A204.1 (cell line): ENCODE data around the gene AK9.
"Not testable (repeated sequence)": the region's sequence is repeated elsewhere in the genome, so short reads cannot be mapped to it uniquely, and the experiment has no call there.

Source experiments
- FAIRE-seq: peaks from 2 replicates; lab custom pipeline; 2012; peaks lifted over from hg19 to GRCh38; lab: Jason Lieb, UNC

Gene AK9

GRCh38 chr6:109478841-109479624 is 212.0 kb downstream of the AK9 start:
- FAIRE-seq, result no peak

DNA sequence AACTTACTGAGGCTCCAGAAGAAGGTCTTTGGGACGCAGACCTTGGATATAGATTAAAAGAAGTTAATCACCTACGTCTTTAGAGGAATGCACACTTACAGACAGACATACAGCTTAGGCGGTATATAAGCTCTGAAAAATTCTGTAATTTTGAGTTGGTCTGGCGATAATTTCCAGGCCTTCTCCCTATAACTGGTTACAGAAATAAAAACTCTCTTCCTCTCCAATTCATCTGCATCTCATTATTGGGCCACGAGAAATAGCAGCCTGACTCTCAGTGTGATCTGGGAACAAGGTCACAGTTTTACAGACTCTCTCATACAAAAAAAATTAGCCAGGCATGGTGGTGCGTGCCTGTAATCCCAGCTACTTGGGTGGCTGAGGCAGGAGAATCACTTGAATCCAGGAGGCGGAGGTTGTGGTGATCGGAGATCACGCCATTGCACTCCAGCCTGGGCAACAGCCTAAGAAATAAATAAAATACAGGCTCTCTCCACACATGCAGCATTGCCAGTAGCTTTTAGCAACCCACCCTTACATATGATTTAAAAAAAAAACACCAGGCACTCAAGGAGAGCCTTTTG is 212.7 kb downstream of the AK9 start:
- no peak for FAIRE-seq

- no peak for FAIRE-seq
Observed at GRCh38 chr6:109477725-109478124, 213.3 kb downstream of the AK9 start.

DNA sequence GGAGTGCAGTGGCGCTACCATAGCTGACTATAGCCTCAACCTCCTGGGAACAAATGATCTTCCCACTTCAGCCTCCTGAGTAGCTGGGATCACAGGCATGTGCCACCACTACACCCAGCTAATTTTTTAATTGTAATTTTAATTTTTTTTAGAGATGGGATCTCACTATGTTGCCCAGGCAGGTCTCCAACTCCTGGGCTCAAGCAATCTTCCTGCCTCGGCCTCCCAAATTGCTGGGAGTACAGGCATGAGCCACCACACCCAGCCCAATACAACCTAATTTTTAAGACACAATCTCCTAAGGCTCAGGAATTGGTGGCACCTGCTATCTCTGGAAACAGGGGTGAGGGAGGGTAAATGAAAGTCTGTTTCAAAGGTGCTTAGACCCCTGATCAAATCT is 213.8 kb downstream of the AK9 start:
- FAIRE-seq, result no peak

- FAIRE-seq, result no peak
Observed at GRCh38 chr6:109475625-109476024, 215.4 kb downstream of the AK9 start.

DNA sequence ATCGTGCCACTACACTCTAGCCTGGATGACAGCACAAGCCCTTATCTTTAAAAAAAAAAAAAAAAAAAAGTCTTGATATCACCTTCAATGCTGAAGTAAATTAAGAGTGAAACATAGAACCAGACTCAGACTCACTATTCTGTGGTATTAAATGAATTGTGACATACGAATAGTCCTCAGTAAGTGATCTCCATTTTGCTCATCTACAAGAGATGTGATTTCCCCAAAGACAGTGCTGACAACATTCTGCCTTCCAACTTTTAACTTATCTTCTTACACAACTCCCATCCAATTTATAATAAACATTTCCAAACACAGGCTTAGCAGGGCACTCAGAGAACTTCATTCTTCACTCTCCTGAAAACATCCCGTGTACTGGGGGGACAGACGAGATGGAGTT is 216.0 kb downstream of the AK9 start:
- no peak for FAIRE-seq

- no peak for FAIRE-seq
Observed at GRCh38 chr6:109473120-109473519, 217.9 kb downstream of the AK9 start.

- FAIRE-seq, result no peak
Observed at GRCh38 chr6:109472132-109472995, 218.6 kb downstream of the AK9 start.

DNA sequence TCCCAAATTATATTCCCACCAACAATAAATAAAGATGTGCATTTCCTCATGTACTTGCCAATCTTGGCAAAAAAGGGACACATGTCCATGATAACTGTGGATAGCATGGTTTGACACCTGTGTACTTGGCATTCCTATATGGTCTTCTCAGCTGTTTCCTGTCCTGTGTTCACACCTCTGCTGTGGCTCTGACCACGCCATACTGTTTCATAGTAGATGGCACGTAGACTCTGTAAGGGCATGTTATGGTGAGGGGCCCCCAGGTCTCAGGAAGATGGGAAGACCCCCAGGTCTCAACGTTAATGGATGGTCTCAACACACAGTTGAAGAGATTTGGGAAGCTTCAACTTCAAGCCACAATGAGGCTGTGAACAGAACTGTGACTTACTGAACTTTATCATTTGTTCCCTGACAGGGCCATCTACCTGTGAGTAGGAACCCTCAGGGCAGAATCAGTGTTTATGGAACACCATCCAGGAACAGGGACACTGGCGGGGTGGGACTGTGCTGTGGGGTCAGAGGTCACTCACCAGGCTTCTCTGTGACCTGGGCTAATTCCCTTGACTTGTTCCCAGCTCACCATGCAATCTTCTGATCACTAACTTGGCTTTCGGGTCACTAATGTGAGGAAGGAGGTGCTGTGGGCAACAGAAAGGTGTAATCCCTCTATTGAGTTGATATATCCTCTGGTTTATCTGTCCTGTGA is 219.7 kb downstream of the AK9 start:
- FAIRE-seq, result no peak

DNA sequence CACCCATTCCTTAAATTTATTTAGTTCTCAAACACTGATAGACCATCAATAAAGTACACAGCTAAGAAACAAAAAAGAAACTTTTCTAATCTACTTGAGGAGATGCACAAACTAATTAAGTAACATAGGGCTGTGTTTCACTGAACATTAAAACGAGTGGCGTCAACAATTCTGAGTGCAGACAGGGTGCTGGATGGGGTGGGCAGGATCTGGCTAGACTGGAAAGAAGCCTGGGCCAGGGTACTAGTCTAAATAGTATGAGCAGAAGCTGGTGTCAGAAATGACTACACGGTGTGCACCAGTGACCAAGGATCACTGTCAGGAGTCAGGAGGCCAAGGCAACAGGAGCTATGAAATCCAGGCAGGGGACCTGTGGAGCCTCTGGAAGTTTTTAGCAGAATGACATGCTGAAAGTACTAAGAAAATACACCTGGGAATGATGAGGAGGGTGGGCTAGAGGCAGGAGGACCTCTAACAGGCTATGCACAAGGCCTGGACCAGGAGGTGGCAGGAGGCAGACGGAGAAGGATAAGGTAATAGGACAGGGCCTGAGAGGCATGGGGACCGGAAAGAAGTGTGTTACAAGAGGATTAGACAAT is 221.3 kb downstream of the AK9 start:
- FAIRE-seq, result no peak

DNA sequence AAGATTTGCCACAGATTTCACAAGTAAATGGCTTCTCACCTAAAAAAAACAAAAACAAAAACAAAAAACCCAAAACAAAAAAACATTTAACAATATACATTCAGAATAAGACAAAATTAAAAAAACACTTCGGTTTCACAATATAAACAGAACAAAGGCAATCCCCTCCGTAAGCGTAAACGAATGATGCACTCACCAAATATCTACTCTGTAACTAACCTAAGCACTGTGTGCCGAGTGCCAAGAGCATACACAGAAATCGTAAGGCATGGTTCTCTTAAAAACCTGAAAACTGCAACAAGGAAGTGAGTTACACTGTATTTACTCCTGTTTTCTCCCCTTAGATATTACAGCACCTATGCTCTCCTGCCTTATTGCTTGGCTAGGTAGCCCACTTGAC is 223.3 kb downstream of the AK9 start:
- FAIRE-seq, result no peak

GRCh38 chr6:109466212-109466923 is 224.6 kb downstream of the AK9 start:
- no peak for FAIRE-seq

- FAIRE-seq, result no peak
Observed at GRCh38 chr6:109465772-109466171, 225.2 kb downstream of the AK9 start.

DNA sequence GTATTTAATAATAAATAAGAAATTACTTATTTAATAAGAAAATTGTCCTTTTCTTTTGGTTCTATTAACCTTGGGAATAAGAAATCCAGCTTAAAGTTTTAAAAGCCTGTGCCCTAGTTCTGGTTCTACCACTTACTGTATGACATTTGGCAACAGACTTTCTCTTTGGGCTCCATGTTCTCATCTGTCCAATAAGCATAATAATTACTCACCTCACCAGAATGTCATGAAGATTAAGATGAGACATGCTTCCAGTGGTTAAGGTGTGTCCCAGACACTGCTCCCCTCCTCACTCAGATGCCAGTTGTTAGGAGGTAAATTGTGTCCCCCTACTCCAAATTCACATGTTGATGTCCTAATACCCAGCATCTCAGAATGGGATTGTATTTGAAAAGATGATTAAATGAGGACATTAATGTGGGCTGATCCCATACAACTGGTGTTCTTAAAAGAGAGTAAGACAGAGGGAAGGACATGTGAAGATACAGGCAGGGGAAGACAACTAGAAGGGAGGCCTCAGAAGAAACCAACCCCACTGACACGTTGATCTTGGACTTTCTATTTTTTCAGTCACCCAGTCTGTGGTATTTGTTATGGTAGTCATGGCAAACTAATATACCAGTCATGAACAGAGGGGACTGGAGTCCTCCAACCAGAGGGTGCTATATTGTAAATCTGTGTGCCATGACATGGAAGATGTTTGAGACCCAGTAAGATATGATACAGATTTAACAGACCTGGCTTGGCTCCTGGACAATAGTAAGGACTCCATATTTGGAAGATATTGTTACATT is 229.1 kb downstream of the AK9 start:
- FAIRE-seq, result no peak

GRCh38 chr6:109461205-109461604 is 229.8 kb downstream of the AK9 start:
- not testable (repeated sequence) for FAIRE-seq

- FAIRE-seq, result no peak
Observed at GRCh38 chr6:109460161-109460829, 230.7 kb downstream of the AK9 start.

- no peak for FAIRE-seq
Observed at GRCh38 chr6:109458774-109459531, 232.0 kb downstream of the AK9 start.

- no peak for FAIRE-seq
Observed at GRCh38 chr6:109457562-109457996, 233.4 kb downstream of the AK9 start.
